ENCODE data around the gene GAL3ST1.
"Not testable (repeated sequence)": the region's sequence is repeated elsewhere in the genome, so short reads cannot be mapped to it uniquely, and the experiment has no call there.

Gene GAL3ST1

GRCh38 chr22:30546616-30547015, 27.8 kb downstream of the GAL3ST1 start, which contains the start of gene SEC14L6:
SEC14L6 (minus strand) TSS chr22:30546741; CDS start chr22:30546682, 59 bp downstream.
- Histone ChIP-seq H3K4me3 (ENCODE audit: low read depth, low read length) (no peak within 1 kb of the TSS), H2AFZ (no peak within 1 kb of the TSS), H3K4me2 (ENCODE audit: low read length) (no peak within 1 kb of the TSS), H3K79me2 (no peaks in the 10 kb centered on the region), H3K27ac (no peak within 1 kb of the TSS), H3K4me1 (peaks cover 5% of the 10 kb centered on the region), H3K36me3 (ENCODE audit: control insufficient read depth, insufficient read depth, low read length) (no peaks in the 10 kb centered on the region), H3K9me3 (ENCODE audit: control insufficient read depth, low read length) (no peaks in the 10 kb centered on the region), H3K27me3 (ENCODE audit: control insufficient read depth, insufficient read depth, low read length) (no peaks in the 10 kb centered on the region), H3K9ac (no peak within 1 kb of the TSS)
- TF ChIP-seq, protein P1, sequence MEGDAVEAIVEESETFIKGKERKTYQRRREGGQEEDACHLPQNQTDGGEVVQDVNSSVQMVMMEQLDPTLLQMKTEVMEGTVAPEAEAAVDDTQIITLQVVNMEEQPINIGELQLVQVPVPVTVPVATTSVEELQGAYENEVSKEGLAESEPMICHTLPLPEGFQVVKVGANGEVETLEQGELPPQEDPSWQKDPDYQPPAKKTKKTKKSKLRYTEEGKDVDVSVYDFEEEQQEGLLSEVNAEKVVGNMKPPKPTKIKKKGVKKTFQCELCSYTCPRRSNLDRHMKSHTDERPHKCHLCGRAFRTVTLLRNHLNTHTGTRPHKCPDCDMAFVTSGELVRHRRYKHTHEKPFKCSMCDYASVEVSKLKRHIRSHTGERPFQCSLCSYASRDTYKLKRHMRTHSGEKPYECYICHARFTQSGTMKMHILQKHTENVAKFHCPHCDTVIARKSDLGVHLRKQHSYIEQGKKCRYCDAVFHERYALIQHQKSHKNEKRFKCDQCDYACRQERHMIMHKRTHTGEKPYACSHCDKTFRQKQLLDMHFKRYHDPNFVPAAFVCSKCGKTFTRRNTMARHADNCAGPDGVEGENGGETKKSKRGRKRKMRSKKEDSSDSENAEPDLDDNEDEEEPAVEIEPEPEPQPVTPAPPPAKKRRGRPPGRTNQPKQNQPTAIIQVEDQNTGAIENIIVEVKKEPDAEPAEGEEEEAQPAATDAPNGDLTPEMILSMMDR (IDR thresholded peaks at IDR 0.05): no peak

GRCh38 chr22:30542811-30543188, 31.7 kb downstream of the GAL3ST1 start:
- H3K9ac ChIP-seq: no peak overlapping the region

GRCh38 chr22:30541961-30542810, 32.3 kb downstream of the GAL3ST1 start:
- H3K4me1 ChIP-seq: peaks cover 5% of the 10 kb centered on the region
- H3K79me2 ChIP-seq: no peaks in the 10 kb centered on the region
- H3K27me3 ChIP-seq (ENCODE audit: control insufficient read depth, insufficient read depth, low read length): no peaks in the 10 kb centered on the region
- no peaks in the 10 kb centered on the region for H3K9me3 ChIP-seq (ENCODE audit: control insufficient read depth, low read length)
- TF ChIP-seq, protein P1 (IDR thresholded peaks at IDR 0.05): no peak
- H3K4me2 ChIP-seq (ENCODE audit: low read length): peak overlapping the region; percentile 67
- H3K9ac ChIP-seq: peak overlapping the region; percentile 46
- peak overlapping the region; percentile 24 for H3K27ac ChIP-seq
- peak overlapping the region; percentile 60 for H3K4me3 ChIP-seq (ENCODE audit: low read depth, low read length)
- peak overlapping the region; percentile 90 for H2AFZ ChIP-seq
- H3K36me3 ChIP-seq (ENCODE audit: control insufficient read depth, insufficient read depth, low read length): no peaks in the 10 kb centered on the region

More at GRCh38 chr22:30542811-30543188, 31.7 kb downstream of the GAL3ST1 start:
- TF ChIP-seq, protein P1 (IDR thresholded peaks at IDR 0.05): no peak
- H3K36me3 ChIP-seq (ENCODE audit: control insufficient read depth, insufficient read depth, low read length): no peaks in the 10 kb centered on the region
- peaks cover 5% of the 10 kb centered on the region for H3K4me1 ChIP-seq
- no peak overlapping the region for H3K27ac ChIP-seq
- H3K9me3 ChIP-seq (ENCODE audit: control insufficient read depth, low read length): no peaks in the 10 kb centered on the region
- H2AFZ ChIP-seq: peak overlapping the region; percentile 90
- H3K4me2 ChIP-seq (ENCODE audit: low read length): peak overlapping the region; percentile 67
- H3K27me3 ChIP-seq (ENCODE audit: control insufficient read depth, insufficient read depth, low read length): no peaks in the 10 kb centered on the region
- H3K79me2 ChIP-seq: no peaks in the 10 kb centered on the region
- peak overlapping the region; percentile 60 for H3K4me3 ChIP-seq (ENCODE audit: low read depth, low read length)

DNA sequence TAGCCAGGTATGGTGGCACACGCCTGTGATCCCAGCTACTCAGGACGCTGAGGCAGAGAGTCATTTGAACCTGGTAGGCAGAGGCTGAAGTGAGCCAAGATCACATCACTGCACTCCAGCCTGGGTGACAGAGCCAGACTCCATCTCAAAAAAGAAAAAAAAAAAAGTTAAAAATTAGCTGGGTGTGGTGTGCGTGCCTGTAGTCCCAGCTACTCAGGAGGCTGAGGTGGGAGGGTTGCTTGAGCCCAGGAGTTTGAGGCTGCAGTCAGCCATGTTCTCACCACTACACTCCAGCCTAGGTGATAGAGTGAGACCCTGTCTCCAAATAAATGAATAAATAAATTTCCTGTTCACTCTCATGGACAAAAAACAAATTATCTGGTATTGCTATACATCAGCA, 33.0 kb downstream of the GAL3ST1 start:
- H3K27me3 ChIP-seq (ENCODE audit: control insufficient read depth, insufficient read depth, low read length); H3K36me3 ChIP-seq (ENCODE audit: control insufficient read depth, insufficient read depth, low read length); H3K9me3 ChIP-seq (ENCODE audit: control insufficient read depth, low read length); H3K79me2 ChIP-seq; H3K4me1 ChIP-seq; H3K9ac ChIP-seq: not testable (repeated sequence)
- Histone ChIP-seq H2AFZ (peak overlapping the region; percentile 90), H3K27ac (peak overlapping the region; percentile 24), H3K4me3 (ENCODE audit: low read depth, low read length) (peak overlapping the region; percentile 60), H3K4me2 (ENCODE audit: low read length) (peak overlapping the region; percentile 67)

DNA sequence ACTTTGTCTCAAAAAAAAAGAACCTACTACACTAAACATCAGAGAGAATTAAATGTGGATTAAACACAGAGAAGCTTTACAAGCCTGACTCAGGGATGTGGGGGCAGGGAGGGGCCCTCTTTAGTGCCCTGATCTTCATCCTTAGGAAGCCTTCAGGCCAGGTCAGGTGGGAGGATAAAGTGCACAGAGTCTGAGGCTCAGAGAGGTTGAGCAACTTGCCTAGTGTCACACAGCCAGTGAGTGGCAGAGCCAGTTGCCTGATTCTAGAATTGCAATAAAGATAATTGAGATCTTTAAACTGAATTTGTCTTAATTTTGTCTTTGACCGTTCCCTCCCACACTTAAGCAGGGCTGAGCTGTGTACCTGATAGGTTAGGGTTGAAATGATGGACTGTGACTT, 35.1 kb downstream of the GAL3ST1 start:
- Histone ChIP-seq H3K4me3 (ENCODE audit: low read depth, low read length) (no peak overlapping the region), H3K4me2 (ENCODE audit: low read length) (no peak overlapping the region), H2AFZ (no peak overlapping the region), H3K27me3 (ENCODE audit: control insufficient read depth, insufficient read depth, low read length) (no peaks in the 10 kb centered on the region), H3K9ac (no peak overlapping the region), H3K9me3 (ENCODE audit: control insufficient read depth, low read length) (no peaks in the 10 kb centered on the region), H3K4me1 (peaks cover 5% of the 10 kb centered on the region), H3K36me3 (ENCODE audit: control insufficient read depth, insufficient read depth, low read length) (no peaks in the 10 kb centered on the region), H3K27ac (no peak overlapping the region), H3K79me2 (no peaks in the 10 kb centered on the region)
- TF ChIP-seq, protein P1 (IDR thresholded peaks at IDR 0.05): no peak

Measured in parathyroid adenoma (tissue), 2 donors.